K562 (cell line): ENCODE results near the gene MARCHF3. TPM values are rescaled to one million over a fixed set of nuclear protein-coding genes. Genes with fewer than 3 reads are reported as not detected.
A peak's percentile ranks its signal among the peaks of the same experiment; 100 is the strongest.

Experiments used
- ATAC-seq: fragments of 200-7000 bp; cut with Tn5 transposase; 3 replicates; pipeline ENCODE4 v1.9.1; 2020; ENCODE audit warnings: moderate library complexity
- BruUV-seq: library from RNA; stranded (reverse); fragments of 400-500 nt; replicated peaks from 2 replicates; lab custom pipeline; 2021; lab: Mats Ljungman, UMichigan
- CTCF ChIA-PET: fragments of 300-600 bp; formaldehyde crosslinking; extraction: SDS; loops from one replicate; lab custom pipeline; 2021; ENCODE audit warnings: low intra/inter-chr PET ratio; lab: Yijun Ruan, JAX
- POLR2A ChIA-PET: fragments of 300-600, 350-650 bp; sonication (Branson Sonifier 250); formaldehyde crosslinking; extraction: SDS; loops from one replicate; lab custom pipeline; 2021; ENCODE audit warnings: antibody characterized with exemption, inconsistent platforms; lab: Yijun Ruan, JAX
- DNase-seq, 4 experiments: peaks; one replicate each; pipeline versions ENCODE4 v3.0.0 to v3.0.0-alpha.2; 2011 to 2018; ENCODE audit warnings: low spot score in 3 of 4, mixed read lengths in 3 of 4; ENCODE audit errors: extremely low read depth in 1 of 4
- FAIRE-seq: peaks from 2 replicates; lab custom pipeline; 2011; peaks lifted over from hg19 to GRCh38; lab: Jason Lieb, UNC
- H2AFZ ChIP-seq: 2 replicates; pipeline ENCODE4 v1.6.0; 2011; ENCODE audit warnings: low read depth, low read length, control low read depth, inconsistent platforms
- H3K27ac ChIP-seq: fragments of 200-600 bp; 3 replicates; pipeline ENCODE4 v1.8.0; 2011; ENCODE audit warnings: low read depth, mild to moderate bottlenecking, control low read depth, inconsistent platforms, low read length, moderate library complexity, mixed read lengths; ENCODE audit errors: extremely low read depth
- H3K27me3 ChIP-seq, 2 experiments: fragments of 300-600 bp in 1 of 2; 2 replicates in 1 of 2; 3 replicates in 1 of 2; pipeline versions ENCODE4 v1.6.0 to v1.8.0; 2011; ENCODE audit warnings: inconsistent platforms in 2 of 2, low read length in 2 of 2, mild to moderate bottlenecking in 1 of 2, mixed read lengths in 1 of 2, moderate library complexity in 1 of 2; ENCODE audit not compliant: control insufficient read depth in 2 of 2, insufficient read depth in 2 of 2
- H3K36me3 ChIP-seq: fragments of 300-600 bp; 3 replicates; pipeline ENCODE4 v1.8.0; 2011; ENCODE audit warnings: mild to moderate bottlenecking, low read length, inconsistent platforms; ENCODE audit not compliant: control insufficient read depth, insufficient read depth
- H3K4me1 ChIP-seq, 2 experiments: fragments of 200-600 bp in 1 of 2; replicated peaks in 1 of 2; 2 replicates in 1 of 2; 3 replicates in 1 of 2; pipeline versions ENCODE4 v1.5.1 to v1.8.0; 2011; ENCODE audit warnings: inconsistent platforms in 2 of 2, low read length in 2 of 2, mild to moderate bottlenecking in 1 of 2, mixed read lengths in 1 of 2, moderate library complexity in 1 of 2; ENCODE audit not compliant: control insufficient read depth in 2 of 2, insufficient read depth in 2 of 2
- H3K4me2 ChIP-seq: 2 replicates; pipeline ENCODE4 v1.6.1; 2011; ENCODE audit warnings: low read length, control low read depth, inconsistent platforms, mixed read lengths; ENCODE audit not compliant: insufficient read depth
- H3K4me3 ChIP-seq: fragments of 200-600 bp; sonication (generic), shearing (Covaris generic); 2 replicates; pipeline ENCODE4 v1.5.1; 2016; ENCODE audit warnings: control low read depth, inconsistent platforms
- H3K79me2 ChIP-seq: fragments of 200-600 bp; 3 replicates; pipeline ENCODE4 v1.8.0; 2011; ENCODE audit warnings: low read length, inconsistent platforms; ENCODE audit not compliant: control insufficient read depth, insufficient read depth
- H3K9ac ChIP-seq, 2 experiments: 2 replicates each; pipeline versions ENCODE4 v1.6.0 to v1.6.1; 2011; ENCODE audit warnings: low read depth in 2 of 2, low read length in 2 of 2, control low read depth in 1 of 2, inconsistent platforms in 1 of 2, mild to moderate bottlenecking in 1 of 2, mixed read lengths in 1 of 2; ENCODE audit not compliant: insufficient read depth in 1 of 2
- H3K9me1 ChIP-seq: one replicate; pipeline ENCODE4 v1.6.0; 2011; ENCODE audit warnings: inconsistent platforms, mild to moderate bottlenecking, low read length, moderate library complexity; ENCODE audit not compliant: control insufficient read depth, insufficient read depth
- H3K9me3 ChIP-seq: replicated peaks from 2 replicates; pipeline ENCODE4 v1.5.1; 2011; ENCODE audit warnings: low read depth, low read length, inconsistent platforms; ENCODE audit not compliant: control insufficient read depth, insufficient read depth
- H4K20me1 ChIP-seq: replicated peaks from 2 replicates; pipeline ENCODE4 v1.6.1; 2011; ENCODE audit warnings: low read length, inconsistent platforms, mixed read lengths; ENCODE audit not compliant: control insufficient read depth, insufficient read depth
- C11orf30 ChIP-seq: fragments of 450-650 bp; IDR thresholded peaks from 2 replicates; pipeline ENCODE4 v1.6.1; 2016; ENCODE audit warnings: low read depth, mild to moderate bottlenecking
- CBFA2T2 ChIP-seq: fragments of 450-650 bp; conservative IDR thresholded peaks from 2 replicates; pipeline ENCODE4 v1.6.1; 2017; ENCODE audit warnings: mild to moderate bottlenecking
- E2F4 ChIP-seq: sonication (generic); formaldehyde crosslinking; IDR thresholded peaks from 2 replicates; pipeline ENCODE4 v1.8.0; 2022; ENCODE audit warnings: mild to moderate bottlenecking, low read depth, missing genetic modification reagents
- HNRNPL ChIP-seq: fragments of 200-400 bp; formaldehyde crosslinking; IDR thresholded peaks from 2 replicates; pipeline ENCODE4 v1.6.1; 2017; ENCODE audit warnings: low read depth, mild to moderate bottlenecking, low read length
- HNRNPLL ChIP-seq: fragments of 200-400 bp; formaldehyde crosslinking; IDR thresholded peaks from 2 replicates; pipeline ENCODE4 v1.6.1; 2017; ENCODE audit warnings: low read length, low read depth, mild to moderate bottlenecking; ENCODE audit not compliant: poor library complexity, severe bottlenecking
- MBD2 ChIP-seq: sonication (generic); IDR thresholded peaks from 2 replicates; pipeline ENCODE4 v1.6.1; 2016; ENCODE audit warnings: low read depth, borderline replicate concordance
- NR4A1 ChIP-seq, 2 experiments: fragments of 250-450 bp in 1 of 2; fragments of 450-650 bp in 1 of 2; sonication (Bioruptor Pico) in 1 of 2; IDR thresholded peaks; 2 replicates each; pipeline versions ENCODE4 v1.4.0 to v1.6.1; 2016 to 2020; ENCODE audit warnings: mild to moderate bottlenecking in 2 of 2, missing compliant biosample characterization in 1 of 2, missing genetic modification characterization in 1 of 2, moderate library complexity in 1 of 2
- PBX2 ChIP-seq, 2 experiments: IDR thresholded peaks in 1 of 2; conservative IDR thresholded peaks in 1 of 2; 2 replicates each; pipeline ENCODE4 v1.6.1; 2016; ENCODE audit warnings: low read depth in 2 of 2, mild to moderate bottlenecking in 1 of 2, missing compliant biosample characterization in 1 of 2, missing genetic modification characterization in 1 of 2, moderate library complexity in 1 of 2
- PHF21A ChIP-seq: fragments of 450-650 bp; IDR thresholded peaks from 2 replicates; pipeline ENCODE4 v1.6.1; 2017; ENCODE audit warnings: low read depth, borderline replicate concordance
- RBM17 ChIP-seq: fragments of 200-400 bp; formaldehyde crosslinking; IDR thresholded peaks from 2 replicates; pipeline ENCODE4 v1.6.1; 2017; ENCODE audit warnings: low read depth, mild to moderate bottlenecking, low read length, borderline replicate concordance
- TCF7L2 ChIP-seq: fragments of 150-350 bp; IDR thresholded peaks from 2 replicates; pipeline ENCODE4 v1.6.1; 2016; ENCODE audit warnings: low read depth, mild to moderate bottlenecking, low read length, moderate library complexity
- ZNF316 ChIP-seq: fragments of 450-650 bp; IDR thresholded peaks from 2 replicates; pipeline ENCODE4 v1.6.1; 2016
- ZNF77 ChIP-seq: fragments of 250-450 bp; sonication (Bioruptor Pico); IDR thresholded peaks from 2 replicates; pipeline ENCODE4 v1.5.0; 2020
- ZNF830 ChIP-seq: fragments of 250-450 bp; sonication (Bioruptor Pico); IDR thresholded peaks from 2 replicates; pipeline ENCODE4 v1.5.0; 2021; ENCODE audit warnings: mild to moderate bottlenecking
- ZSCAN32 ChIP-seq: fragments of 450-650 bp; formaldehyde crosslinking; IDR thresholded peaks from 2 replicates; pipeline ENCODE4 v1.4.0; 2020; ENCODE audit warnings: mild to moderate bottlenecking, moderate library complexity
- WGBS: fragments of 100-300 bp; shearing (Covaris generic); methylation state at CpG from one replicate; pipeline ENCODE4 v1.1.6; 2016; ENCODE audit warnings: low coverage, mixed read lengths; ENCODE audit not compliant: insufficient coverage; ENCODE audit errors: missing lambda C conversion rate; 5-methylcytosine and 5-hydroxymethylcytosine counted together
- in situ Hi-C: fragments of 300-500 bp; cut with MboI; formaldehyde crosslinking; loops from 4 replicates; pipeline ENCODE4 v1.15.0; 2018; ENCODE audit warnings: inconsistent platforms, mixed read lengths
- intact Hi-C: fragments of 100-400 bp; cut with micrococcal nuclease; formaldehyde crosslinking; loops from 2 replicates; pipeline ENCODE4 v1.14.2; 2022
- polyA plus RNA-seq, 8 experiments: library from polyadenylated mRNA; depleted of rRNA in 4 of 8; stranded (reverse) in 5 of 8; unstranded in 3 of 8; fragments of >200 nt; fragmentation: Nextera tagmentation in 2 of 8; fragmentation: Illumina TruSeq in 1 of 8; extraction: Ambion mirVana in 2 of 8; extraction: Trizol in 1 of 8; gene quantifications; 2 replicates each; pipeline versions ENCODE4 v1.2.1 to v1.2.3, GENCODE V29; 2011 to 2014; ENCODE audit warnings: inconsistent platforms in 1 of 8, missing spikeins in 1 of 8
- total RNA-seq, 7 experiments: library from RNA; depleted of rRNA in 6 of 7; stranded (reverse); fragments of >200 nt in 6 of 7; fragmentation: Illumina TruSeq in 2 of 7; extraction: Trizol in 2 of 7; gene quantifications; 2 replicates each; pipeline versions ENCODE4 v1.2.1 to v1.2.3, GENCODE V29; 2011 to 2021; ENCODE audit warnings: low replicate concordance in 1 of 7
- TF ChIP-seq, protein P1 (sequence below): fragments of 450-650 bp; formaldehyde crosslinking; IDR thresholded peaks from 2 replicates; pipeline ENCODE4 v1.4.0; 2020; ENCODE audit warnings: mild to moderate bottlenecking, moderate library complexity

MARCHF3 gene
- total and polyA plus RNA-seq, 9 of the 15 experiments (the other 6 are each of a cell fraction or from before 2014, with no cell fraction given) = 5.6 to 37.4 (median 16.5) TPM

DNA sequence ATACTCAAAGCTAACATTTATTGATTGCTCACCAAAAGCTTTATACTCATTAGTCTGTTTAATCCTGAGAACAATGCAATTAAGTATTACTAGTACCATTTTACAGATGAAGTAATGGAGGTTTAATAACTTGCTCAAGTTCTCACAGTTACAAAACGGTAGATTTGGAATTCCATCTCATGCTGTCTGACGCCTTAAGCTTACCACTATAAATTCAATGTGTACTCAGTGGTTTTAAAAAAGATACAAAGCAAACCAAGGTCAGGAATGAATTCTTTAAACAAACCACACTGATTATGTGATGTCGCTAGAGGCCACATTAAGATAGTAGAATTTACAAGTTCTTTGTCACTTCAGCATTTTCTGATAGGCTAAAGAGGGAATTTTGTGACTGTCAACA, 44.1 kb upstream of the MARCHF3 start:
- Histone ChIP-seq H3K9me3 (no peaks in the 10 kb centered on the region), H4K20me1 (no peaks in the 10 kb centered on the region), H3K4me3 (no peak overlapping the region), H3K4me2 (no peak overlapping the region), H3K27ac (no peak overlapping the region), H3K36me3 (no peaks in the 10 kb centered on the region), H2AFZ (no peak overlapping the region), H3K9me1 (no peaks in the 10 kb centered on the region), H3K27me3 (no peaks in the 10 kb centered on the region), H3K9ac (no peak overlapping the region), H3K79me2 (no peaks in the 10 kb centered on the region; the same call in 2 of the 3 replicates), H3K4me1 (peaks cover under 1 to 5% of the 10 kb centered on the region in 2 experiments; a peak in 3 of 5 replicates)
- in situ Hi-C loops (no loop called here), intact Hi-C loops (no loop called here)
- ChIA-PET CTCF (no interaction called here), POLR2A (interaction anchor here (0.7 kb wide), 1 partner anchor 356 kb away, joined by 5 read pairs; no protein-coding TSS in a partner anchor)
- BruUV-seq = no TSS peak
- WGBS = 40% methylated on average over 3 of the region's 3 CpGs
- FAIRE-seq (no peak), DNase-seq (no peak), ATAC-seq (no peak)
- TF ChIP-seq, protein P1, sequence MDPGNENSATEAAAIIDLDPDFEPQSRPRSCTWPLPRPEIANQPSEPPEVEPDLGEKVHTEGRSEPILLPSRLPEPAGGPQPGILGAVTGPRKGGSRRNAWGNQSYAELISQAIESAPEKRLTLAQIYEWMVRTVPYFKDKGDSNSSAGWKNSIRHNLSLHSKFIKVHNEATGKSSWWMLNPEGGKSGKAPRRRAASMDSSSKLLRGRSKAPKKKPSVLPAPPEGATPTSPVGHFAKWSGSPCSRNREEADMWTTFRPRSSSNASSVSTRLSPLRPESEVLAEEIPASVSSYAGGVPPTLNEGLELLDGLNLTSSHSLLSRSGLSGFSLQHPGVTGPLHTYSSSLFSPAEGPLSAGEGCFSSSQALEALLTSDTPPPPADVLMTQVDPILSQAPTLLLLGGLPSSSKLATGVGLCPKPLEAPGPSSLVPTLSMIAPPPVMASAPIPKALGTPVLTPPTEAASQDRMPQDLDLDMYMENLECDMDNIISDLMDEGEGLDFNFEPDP (CRISPR knock-in tag) = no peak
- TF ChIP-seq PHF21A = no peak
- TF ChIP-seq E2F4 (CRISPR knock-in tag) = no peak
- TF ChIP-seq ZNF77 (CRISPR knock-in tag) = no peak
- TF ChIP-seq C11orf30 = peak; percentile 40
- no peak for TF ChIP-seq MBD2
- no peak for TF ChIP-seq HNRNPLL
- TF ChIP-seq PBX2 (CRISPR knock-in tag; IDR thresholded peaks at IDR 0.05; ENCODE audit: low read depth) = no peak
- no peak for TF ChIP-seq PBX2 (tag; conservative IDR thresholded peaks at IDR 0.05; ENCODE audit: low read depth)
- no peak for TF ChIP-seq ZNF830 (CRISPR knock-in tag)
- TF ChIP-seq ZNF316 = peak; percentile 59; the same call in 1 of the 2 replicates
- TF ChIP-seq NR4A1 (CRISPR knock-in tag; IDR thresholded peaks at IDR 0.05) = no peak
- TF ChIP-seq NR4A1 (tag; IDR thresholded peaks at IDR 0.05) = no peak
- TF ChIP-seq ZSCAN32 (CRISPR knock-in tag) = no peak
- no peak for TF ChIP-seq TCF7L2
- TF ChIP-seq CBFA2T2 = no peak
- TF ChIP-seq RBM17 = no peak
- TF ChIP-seq HNRNPL = no peak
